ENCODE results near the gene PCDHGA1. TPM values are rescaled to one million over a fixed set of nuclear protein-coding genes. Genes with fewer than 3 reads are reported as not detected.

PCDHGA1 gene
- total and polyA plus RNA-seq, 2 of the 4 experiments (the other 2 are of a cell fraction), result 0.90 to 0.92 TPM

- dilution Hi-C loops (cut with HindIII; ENCODE audit: low sequenced_read_pairs, unreplicated experiment), result no loop called here
- BruUV-seq (replicated peaks), result no TSS peak
- Histone ChIP-seq H3K18ac (ENCODE audit: low read depth, low read length) (no peak overlapping the region; the same call in 1 of the 2 replicates), H3K9me3 (ENCODE audit: control insufficient read depth, insufficient read depth, low read length) (no peaks in the 10 kb centered on the region), H3K9me1 (ENCODE audit: insufficient read depth, low read length) (no peaks in the 10 kb centered on the region), H3K27ac (ENCODE audit: insufficient read depth, low read length) (peak overlapping the region; percentile 19), H3K4me3 (ENCODE audit: insufficient read depth, low read depth, low read length) (peak overlapping the region; percentile 2; the same call in 1 of the 2 replicates), H3K56ac (ENCODE audit: extremely low read depth, insufficient read depth, low read length) (peak overlapping the region; percentile 72), H2BK120ac (ENCODE audit: low read depth, low read length) (peak overlapping the region; percentile 56), H3K4me2 (ENCODE audit: low read depth, low read length) (peak overlapping the region; percentile 40), H2BK5ac (ENCODE audit: low read depth, low read length, poor library complexity, severe bottlenecking) (peak overlapping the region; percentile 67), H3K4ac (ENCODE audit: low read depth, low read length) (peak overlapping the region; percentile 83; the same call in 1 of the 2 replicates), H3K9ac (ENCODE audit: low read depth, low read length) (peak overlapping the region; percentile 65), H3K79me1 (ENCODE audit: low read depth in 1 of 2, low read length in 2 of 2) (peaks cover 5 to 16% of the 10 kb centered on the region in 2 experiments), H4K20me1 (ENCODE audit: insufficient read depth, low read length) (no peaks in the 10 kb centered on the region), H2AK5ac (ENCODE audit: low read depth, low read length) (no peak overlapping the region), H3K36me3 (ENCODE audit: control insufficient read depth, insufficient read depth, low read length) (no peaks in the 10 kb centered on the region), H2BK15ac (ENCODE audit: low read depth, low read length) (peak overlapping the region; percentile 16; the same call in 1 of the 3 replicates), H4K5ac (ENCODE audit: low read depth, low read length) (peak overlapping the region; percentile 83), H3K23ac (ENCODE audit: low read depth, low read length) (peak overlapping the region; percentile 48; the same call in 1 of the 2 replicates), H3K27me3 (ENCODE audit: control insufficient read depth, insufficient read depth, low read length) (no peaks in the 10 kb centered on the region), H3K4me1 (ENCODE audit: control insufficient read depth, insufficient read depth, low read length) (peaks cover 7% of the 10 kb centered on the region), H4K8ac (ENCODE audit: low read depth in 2 of 2, low read length in 2 of 2) (peak overlapping the region; percentile 57 to 94), H2AK9ac (replicated peaks; ENCODE audit: low read depth, low read length, poor library complexity) (peak overlapping the region; percentile 65), H2AFZ (replicated peaks; ENCODE audit: low read length, poor library complexity) (peak overlapping the region; percentile 86), H2BK20ac (ENCODE audit: low read depth, low read length) (no peak overlapping the region), H4K91ac (ENCODE audit: insufficient read depth, low read depth, low read length) (peak overlapping the region; percentile 5; the same call in 1 of the 2 replicates), H3K14ac (replicated peaks; ENCODE audit: low read depth, low read length) (peak overlapping the region; percentile 44)
- WGBS, 2 experiments (ENCODE audit: extremely low coverage in 2 of 2, insufficient read length in 1 of 2), result 0% methylated on average over 1 of the region's 11 CpGs; no CpG with 5 or more reads in 1 of the 2 experiments
- DNase-seq, result peak; percentile 100
- in situ Hi-C loops (cut with MboI; ENCODE audit: low sequenced_read_pairs), result no loop called here
- TF ChIP-seq MAFK (IDR thresholded peaks at IDR 0.05; ENCODE audit: low read depth, low read length) (peak; percentile 23; the same call in 1 of the 2 replicates), USF2 (IDR thresholded peaks at IDR 0.05; ENCODE audit: low read depth, low read length) (no peak), RFX5 (IDR thresholded peaks at IDR 0.05; ENCODE audit: low read depth, low read length) (peak; percentile 71), SMC3 (IDR thresholded peaks at IDR 0.05; ENCODE audit: low read depth, low read length) (peak; percentile 98), MXI1 (IDR thresholded peaks at IDR 0.05; ENCODE audit: borderline replicate concordance, low read depth, low read length) (no peak), POLR2A (IDR thresholded peaks at IDR 0.05; ENCODE audit: low read depth, low read length) (peak; percentile 35; the same call in 1 of the 2 replicates), NFE2L2 (IDR thresholded peaks at IDR 0.05; ENCODE audit: low read depth, low read length) (0 out of 2 replicates have a peak, but pooled peaks have one; percentile 16), MAZ (IDR thresholded peaks at IDR 0.05; ENCODE audit: borderline replicate concordance, low read depth, low read length) (peak; percentile 74; the same call in 1 of the 2 replicates), ELK1 (IDR thresholded peaks at IDR 0.05; ENCODE audit: borderline replicate concordance, low read depth, low read length) (no peak), CEBPB (IDR thresholded peaks at IDR 0.05; ENCODE audit: low read depth, low read length) (peak; percentile 77), FOS (IDR thresholded peaks at IDR 0.05; ENCODE audit: low read depth, low read length) (peak; percentile 83), RAD21 (IDR thresholded peaks at IDR 0.05; ENCODE audit: low read length) (peak; percentile 95), RCOR1 (IDR thresholded peaks at IDR 0.05; ENCODE audit: insufficient replicate concordance, low read length) (peak; percentile 23), CTCF (conservative IDR thresholded peaks at IDR 0.05; ENCODE audit: low read depth, low read length) (peak; percentile 96)
- ATAC-seq (ENCODE audit: low read depth), result peak; percentile 92
- POLR2A ChIA-PET (ENCODE audit: unreplicated experiment), result interaction anchor here (1.2 to 1.4 kb wide), 2 partner anchors 30 to 145 kb away, joined by 4 to 10 read pairs; partner anchors contain the start of gene PCDHGA10
- CTCF ChIA-PET, result interaction anchor here (0.6 to 2.7 kb wide), 36 partner anchors 8 to 376 kb away, joined by 3 to 34 read pairs (median 6); partner anchors contain the start of genes PCDHB14, PCDHB16, PCDHGA10 and PCDHGA11
- intact Hi-C loops (cut with micrococcal nuclease), result loop anchor here (1.0 kb wide), 3 partner anchors 33 to 175 kb away; partner anchors contain the start of genes PCDHGA7 and PCDHGC3
Measured at GRCh38 chr5:141557681-141558136, 227.4 kb downstream of the PCDHGA1 start.
